Myocyte (in vitro differentiated cells): ENCODE measurements around the gene PROX2. TPM values are rescaled to one million over a fixed set of nuclear protein-coding genes. Genes with fewer than 3 reads are reported as not detected.
A peak's percentile ranks its signal among the peaks of the same experiment; 100 is the strongest.

Experiments used
- DNase-seq: peaks from one replicate; pipeline ENCODE4 v3.0.0-alpha.2; 2012; ENCODE audit warnings: low read depth
- total RNA-seq: library from RNA; depleted of rRNA; stranded (reverse); fragments of >200 nt; gene quantifications from 2 replicates; pipeline ENCODE4 v1.2.3, GENCODE V29; 2014

The PROX2 gene
- total RNA-seq, 1 donor from 2014 or later = not detected

DNA sequence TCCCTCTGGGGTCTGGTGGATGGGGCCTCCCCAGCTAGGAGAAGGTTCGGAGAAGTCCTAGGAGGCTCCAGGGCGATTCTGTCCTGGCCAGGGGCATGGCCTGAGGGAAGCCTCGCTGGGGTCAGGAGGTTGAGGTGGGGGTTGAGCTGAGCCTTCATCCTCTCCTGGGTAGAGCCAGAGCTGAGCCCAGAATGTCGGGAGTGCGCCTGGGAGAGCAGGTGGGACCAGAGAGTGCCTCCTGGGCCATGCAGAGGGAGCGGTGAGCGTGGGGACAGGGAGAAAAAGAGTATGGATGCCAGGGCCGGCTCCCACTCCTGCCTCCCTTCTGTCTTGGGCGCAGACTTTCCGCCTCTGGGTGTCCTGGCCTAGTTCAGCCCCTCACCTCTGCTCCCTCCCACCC is 34.0 kb upstream of the PROX2 start:
- DNase-seq = no peak

DNA sequence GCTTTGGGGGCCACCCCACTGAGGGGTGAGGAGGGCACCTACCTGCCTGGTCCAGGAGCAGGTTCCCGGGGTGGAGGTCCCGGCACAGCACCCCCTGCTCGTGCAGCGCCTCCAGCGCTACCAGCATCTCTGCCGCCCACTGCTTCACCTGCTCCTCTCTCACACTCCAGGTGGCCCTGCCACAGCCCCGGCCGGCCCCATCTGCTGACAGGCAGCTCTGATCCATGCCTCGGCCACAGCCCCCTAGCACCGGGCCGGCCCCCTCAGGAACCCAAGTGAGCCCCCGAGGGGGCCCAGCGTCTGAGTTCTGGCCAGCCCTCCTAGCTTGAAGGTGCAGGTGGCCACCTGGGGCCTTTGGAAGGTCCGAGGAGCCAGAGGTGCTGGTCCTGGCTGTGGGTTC is 33.6 kb upstream of the PROX2 start:
- no peak for DNase-seq

DNA sequence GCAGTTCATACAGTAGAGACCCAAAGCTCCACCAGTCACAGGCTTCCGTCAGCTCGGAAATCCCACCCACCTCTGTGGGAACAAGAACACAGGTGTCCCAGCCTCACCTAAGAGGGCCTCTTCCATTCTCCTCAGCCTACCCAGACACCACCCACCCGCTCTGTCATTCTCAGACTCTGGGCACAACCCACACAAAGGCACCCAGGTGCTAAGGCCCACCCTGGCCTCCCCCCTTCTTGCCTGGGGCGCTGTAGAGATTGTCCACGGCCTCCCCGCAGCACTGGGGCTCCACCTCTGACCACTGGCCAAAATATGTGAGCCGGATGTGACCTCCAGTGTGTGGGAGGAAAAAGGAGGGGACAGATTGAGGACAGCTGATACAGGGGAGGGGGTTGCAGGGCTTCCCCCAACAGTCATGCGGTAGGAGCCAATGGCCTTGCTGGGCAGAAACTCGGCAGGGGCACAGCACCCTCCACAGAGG is 33.0 kb upstream of the PROX2 start:
- DNase-seq = no peak

DNA sequence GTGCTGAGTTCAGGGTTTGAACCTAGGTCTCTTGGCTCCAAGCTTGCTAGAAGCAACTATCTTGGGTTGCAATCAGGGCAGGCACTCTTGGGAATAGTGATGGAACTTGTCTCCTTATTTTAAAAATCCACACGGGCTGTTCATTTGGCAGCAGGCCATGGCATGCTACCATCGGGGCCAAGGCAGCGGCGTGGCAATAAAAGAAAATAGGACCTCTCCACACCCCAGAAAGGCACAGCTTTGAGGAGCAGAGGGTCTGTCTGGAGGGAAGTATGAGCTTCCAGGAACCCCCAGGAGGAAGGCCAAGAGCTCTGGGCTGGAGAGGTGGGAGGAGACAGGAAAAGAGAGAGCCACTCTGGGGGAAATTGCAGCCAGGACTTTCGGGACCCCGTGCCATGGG is 31.8 kb upstream of the PROX2 start:
- no peak for DNase-seq

DNA sequence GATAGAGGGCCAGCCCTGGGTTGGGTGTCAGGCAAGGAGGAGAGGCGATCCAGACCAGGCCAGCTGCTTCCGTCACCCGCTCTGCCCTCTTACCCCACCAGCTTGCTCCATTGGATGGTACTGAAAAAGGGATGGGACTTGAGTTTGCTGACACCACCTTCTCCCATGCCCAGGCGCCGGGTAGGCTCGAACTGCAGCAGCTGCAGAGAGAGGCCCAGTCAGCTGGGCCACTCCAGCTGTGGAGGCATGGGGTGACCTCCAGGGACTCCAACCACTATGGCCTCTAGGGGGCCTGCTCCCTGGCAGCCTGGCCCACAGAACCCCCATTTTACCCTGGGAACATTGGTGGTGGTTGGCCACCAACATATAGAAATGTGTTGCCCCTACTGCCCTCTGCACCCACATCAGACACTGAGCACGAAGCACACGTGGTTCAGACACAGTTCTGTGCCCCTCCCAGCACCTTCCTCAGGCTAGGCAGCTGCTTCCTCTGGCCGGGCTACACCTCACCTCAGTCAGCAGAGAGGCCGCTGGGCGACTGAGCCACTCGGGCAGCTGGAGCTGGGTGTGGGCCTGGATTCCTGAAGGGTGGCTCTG is 31.1 kb upstream of the PROX2 start:
- peak; percentile 75 for DNase-seq

DNA sequence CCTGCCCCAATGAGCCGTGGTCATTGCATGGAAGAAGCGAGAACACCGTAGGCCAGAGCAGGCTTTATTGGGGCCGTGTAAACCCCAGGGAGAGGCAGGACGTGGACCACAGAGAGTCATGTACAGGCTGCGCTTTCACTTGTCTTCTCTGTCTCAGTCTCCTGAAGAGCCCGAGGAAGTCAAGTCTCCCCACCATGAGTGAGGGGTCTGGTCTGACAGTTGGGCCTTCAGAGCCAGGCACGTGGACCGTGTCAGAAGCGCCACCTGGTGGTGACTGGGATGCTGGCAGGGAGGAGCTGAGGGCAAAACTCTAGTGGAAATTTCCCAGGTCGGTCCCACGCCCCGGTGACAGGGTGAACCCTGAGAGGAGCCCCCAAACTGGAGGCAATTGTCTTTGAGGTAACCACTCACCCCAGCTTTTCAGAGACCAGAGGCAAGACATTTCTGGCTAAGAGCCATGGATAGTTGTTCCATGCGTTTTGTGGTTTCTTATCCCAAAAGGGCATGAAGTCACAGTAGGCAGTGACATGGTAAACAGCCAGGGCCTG is 29.7 kb upstream of the PROX2 start:
- DNase-seq = peak; percentile 70

DNA sequence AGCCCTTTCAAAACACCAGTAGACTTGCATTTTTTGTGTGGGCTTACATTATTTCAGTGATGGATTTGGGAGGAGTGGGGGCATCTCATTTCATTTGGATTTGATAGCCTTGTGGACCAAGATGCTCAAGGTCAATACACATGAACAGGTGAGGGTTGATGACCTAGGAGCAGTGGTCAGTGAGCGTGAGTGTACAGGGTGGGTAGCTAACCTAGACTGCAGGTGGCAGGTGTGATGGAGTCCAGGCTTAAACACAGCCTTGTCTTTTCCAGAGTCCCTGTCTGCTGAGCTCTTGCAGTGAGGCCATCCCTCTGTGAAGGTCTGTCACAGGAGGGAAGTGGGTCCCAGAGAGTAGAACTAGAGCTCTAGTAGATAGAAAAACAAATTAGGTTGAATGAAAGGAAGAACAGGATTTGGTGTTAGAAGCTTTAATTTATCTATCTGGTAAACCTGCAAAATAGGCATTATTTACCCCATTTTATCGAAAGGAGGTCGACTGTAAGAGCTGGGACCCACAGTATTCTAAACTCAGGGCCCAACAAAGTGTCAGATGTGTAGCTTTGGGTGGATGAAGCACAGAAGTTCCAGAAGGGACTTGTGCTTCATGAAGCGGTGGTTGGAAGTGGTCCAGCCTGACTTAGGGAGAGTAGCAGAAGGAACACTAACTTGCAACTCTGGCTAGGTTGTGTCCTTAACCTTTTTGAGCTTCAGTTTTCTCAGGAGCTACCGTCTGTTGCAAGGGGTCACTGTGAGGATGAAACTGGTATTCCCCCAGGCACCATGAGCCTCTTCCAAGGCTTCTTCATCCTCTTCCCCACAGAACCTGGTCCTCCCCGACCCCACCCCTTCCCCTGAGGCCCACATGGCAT is 28.9 kb upstream of the PROX2 start:
- no peak for DNase-seq

DNA sequence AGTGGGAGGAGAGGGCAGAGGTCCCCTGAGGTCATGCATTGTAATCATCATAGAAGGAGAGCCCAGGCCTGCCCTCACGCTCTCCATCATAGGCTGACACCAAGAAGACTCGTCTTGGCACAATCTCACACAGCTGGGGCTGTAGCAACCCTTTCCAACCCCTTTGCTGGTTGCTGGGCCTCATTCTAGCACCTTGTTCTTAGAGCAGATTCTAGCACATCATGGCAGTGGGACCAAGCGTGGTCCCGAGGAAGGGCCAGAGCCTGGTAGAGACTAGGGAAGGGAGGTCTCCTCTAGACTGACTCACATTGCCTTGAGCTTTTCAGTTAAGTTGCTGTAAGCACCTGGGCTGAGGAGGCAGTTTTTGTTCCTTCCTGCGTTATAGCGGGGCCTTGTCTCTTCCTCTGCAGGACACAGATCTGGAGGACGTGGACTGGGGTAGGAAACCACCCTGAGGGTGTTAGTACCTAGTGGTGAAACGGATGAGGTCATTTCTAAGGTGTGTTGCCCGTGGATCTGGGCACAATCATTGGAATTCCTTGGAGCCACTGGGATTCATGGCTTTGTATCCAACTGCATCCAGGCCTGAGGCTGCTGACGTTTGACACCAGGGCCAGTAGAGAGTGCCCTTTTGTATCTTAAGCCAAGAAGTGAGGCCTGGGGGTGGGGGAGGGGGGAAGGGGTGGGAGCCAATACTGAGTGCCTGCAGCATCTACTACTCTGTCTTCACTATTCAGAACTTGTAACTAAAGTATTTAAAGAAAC is 27.2 kb upstream of the PROX2 start:
- DNase-seq = no peak

DNA sequence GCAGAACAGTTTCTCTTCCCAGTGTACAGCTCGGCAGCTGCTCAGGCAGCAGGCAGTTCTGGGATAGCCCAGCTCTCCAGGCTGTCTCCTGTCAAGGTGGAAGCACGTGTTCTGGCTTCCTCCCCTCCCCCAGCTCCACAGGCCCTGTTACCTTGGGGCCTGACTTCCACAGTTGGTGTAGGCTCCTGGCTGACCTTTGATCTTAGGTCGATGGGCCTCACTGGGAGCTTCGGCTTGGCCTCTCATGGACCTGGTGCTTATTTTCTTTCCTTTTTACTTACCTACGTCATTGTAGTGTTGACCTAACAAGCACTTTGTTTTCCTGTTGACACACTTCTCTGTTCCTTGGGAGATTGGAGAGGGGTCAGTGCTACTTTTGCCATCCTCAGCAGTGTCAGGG is 22.7 kb upstream of the PROX2 start:
- no peak for DNase-seq

DNA sequence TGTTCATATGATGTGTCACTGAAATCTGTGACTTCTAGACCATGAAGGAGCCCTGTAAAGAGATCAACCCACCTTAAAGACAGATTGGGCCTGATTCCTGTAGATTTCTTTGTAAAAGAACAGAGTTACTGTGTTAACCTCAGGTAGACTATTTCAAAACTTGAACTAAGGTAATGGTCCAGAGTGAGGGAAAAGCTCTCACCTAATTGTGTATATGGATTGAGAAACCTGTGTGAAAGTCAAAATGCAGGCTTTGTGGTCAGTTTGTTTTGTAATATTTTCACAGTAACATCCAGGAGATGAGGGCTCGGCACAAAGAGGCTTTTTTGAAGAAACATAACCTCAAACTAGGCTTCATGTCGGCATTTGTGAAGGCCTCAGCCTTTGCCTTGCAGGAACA is 22.1 kb upstream of the PROX2 start:
- no peak for DNase-seq

DNA sequence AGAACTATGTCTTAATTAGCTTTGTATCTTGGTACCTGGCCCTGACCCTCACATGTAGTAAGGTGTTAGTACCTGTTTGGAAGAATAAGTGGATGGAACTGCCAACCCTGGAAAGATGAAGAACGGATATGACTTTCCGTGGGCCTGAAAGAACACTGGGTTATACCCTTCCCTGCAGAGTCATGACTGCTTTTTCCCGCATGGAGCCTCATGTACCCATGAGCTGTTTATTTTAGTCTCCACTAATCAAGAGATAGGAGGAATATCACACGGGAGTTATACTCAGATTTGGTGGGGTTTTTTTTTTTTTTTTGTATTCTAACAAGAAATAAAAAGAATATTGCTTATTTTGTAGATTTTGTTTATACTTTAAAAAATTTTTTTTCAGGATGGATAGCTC is 21.7 kb upstream of the PROX2 start:
- no peak for DNase-seq

DNA sequence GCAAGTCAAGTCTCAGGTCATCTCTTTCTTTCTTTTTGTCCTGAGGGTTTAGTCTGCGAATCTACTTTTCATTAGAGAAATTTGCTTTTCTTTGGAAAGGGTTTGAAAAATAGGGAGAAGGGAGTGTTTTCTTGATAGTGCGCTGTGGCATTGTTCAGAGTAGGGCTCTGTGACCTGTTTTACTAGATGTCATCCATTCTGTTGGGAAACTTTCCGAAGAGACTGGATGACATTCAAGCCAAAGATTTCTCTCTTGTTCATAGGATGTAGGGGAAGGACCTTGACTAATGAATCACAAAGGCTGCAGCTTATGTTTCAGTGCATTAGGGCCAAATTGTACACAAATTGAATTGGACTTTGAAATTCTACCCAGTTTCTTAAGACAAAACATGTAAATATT is 20.5 kb upstream of the PROX2 start:
- DNase-seq = no peak

DNA sequence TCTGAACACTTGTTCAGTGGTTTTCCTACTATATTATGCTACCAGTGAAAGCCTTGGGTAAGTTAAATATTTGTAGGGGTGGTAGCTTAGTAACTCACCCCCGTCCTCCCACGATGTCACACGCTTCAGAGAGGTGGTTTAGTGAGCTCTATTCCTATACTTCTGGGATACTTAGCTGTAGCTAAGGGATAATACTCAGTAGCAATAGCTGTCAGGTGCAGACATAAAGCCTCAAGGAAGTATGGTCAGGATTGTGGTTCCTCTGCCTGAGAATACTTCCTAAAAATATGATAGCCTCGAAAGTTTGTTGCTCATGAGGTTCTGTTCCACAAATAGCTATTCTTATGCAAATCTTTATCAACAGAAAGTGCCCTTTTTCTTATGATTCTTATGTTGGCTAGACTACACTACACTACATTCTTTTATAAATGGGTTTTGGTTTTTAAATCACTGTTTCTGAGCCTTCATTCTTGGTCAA is 17.7 kb upstream of the PROX2 start:
- DNase-seq = no peak

DNA sequence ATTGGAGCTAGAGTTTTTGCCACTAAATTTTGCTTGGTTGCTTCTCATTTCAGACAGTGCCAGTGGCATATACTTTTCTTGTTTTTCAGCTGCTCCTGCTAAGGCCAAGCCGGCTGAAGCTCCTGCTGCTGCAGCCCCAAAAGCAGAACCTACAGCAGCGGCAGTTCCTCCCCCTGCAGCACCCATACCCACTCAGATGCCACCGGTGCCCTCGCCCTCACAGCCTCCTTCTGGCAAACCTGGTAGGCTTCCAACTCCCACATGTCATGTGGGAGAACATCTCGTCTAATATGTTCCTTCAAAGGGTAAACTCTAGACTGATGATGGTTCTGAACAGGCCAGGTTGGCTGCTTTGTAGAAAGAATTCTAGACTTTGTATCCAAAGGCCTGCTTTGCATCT is 16.8 kb upstream of the PROX2 start:
- DNase-seq = no peak

DNA sequence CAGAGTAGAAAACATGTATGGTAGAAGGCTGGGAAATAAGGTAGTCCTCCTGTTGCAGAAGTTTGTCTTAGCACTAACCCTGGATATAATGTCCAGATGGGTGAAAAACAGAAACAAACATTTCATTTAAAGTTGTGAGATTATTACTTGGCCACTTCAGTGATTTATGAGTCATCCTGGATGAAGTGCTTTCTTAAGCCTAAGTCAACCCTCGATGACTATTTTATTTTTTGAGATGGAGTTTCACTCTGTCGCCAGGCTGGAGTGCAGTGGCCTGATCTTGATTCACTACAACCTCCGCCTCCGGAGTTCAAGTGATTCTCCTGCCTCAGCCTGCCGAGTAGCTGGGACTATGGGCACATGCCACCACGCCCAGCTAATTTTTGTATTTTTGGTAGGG is 15.9 kb upstream of the PROX2 start:
- no peak for DNase-seq

DNA sequence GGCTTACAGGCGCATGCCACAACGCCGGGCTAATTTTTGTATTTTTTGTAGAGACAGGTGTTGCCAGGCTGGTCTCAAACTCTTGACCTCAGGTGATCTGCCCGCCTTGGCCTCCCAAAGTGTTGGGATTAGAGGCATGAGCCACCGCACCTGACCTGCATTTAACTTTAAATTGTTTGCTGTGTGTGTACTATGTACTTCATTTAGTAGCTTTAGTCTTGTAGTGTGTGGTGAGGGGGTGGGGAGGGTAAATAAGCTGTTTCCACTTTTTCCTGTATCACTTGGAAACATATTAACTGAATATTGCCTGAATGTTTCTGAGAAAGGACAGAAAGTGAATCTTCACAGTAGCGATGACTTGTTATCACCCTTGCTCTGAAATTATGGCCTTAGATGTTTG is 14.3 kb upstream of the PROX2 start:
- no peak for DNase-seq

DNA sequence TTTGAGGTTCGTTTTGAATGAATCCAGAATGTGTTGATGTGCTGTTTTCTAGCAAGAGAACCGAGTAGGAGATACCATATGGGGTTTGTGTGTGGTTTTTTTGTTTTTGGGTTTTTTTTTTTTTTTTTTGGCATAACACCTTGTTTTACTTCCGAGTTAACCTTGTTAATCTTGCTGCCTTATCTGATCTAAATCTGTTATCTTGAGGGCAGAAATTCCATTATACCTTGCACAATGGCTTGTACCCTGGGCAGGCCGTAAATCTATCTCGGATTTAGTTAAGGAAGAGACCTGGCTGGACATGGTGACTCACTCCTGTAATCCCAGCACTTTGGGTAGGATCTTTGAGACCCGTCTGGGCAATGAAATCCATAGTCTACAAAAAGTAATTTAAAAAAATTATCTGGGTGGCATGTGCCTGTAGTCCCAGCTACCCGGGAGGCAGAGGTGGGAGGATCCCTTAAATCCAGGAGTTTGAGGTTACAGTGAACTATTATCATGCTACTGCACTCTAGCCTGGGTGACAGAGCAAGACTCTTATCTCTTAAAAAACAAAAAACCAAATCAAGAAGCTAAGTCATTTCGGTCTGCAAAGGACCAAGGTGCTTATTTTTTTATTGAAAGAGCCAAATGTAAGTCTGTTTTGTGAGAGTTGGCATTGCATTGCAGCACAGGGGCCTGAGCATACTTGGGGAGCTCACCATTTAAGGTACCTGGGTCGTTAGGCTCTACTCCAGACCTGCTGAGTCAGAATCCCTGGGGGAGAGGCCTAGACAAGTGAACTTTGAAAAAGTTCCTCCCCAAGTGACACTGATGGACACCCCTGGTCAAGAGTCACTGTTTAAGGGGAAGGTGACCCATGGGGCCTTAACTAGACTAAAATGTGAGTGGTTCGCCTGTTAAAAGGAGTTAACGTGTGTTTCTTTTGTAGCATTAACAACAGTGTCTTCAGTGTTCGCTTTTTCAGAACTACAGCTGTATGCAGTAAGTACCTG is 12.5 kb upstream of the PROX2 start:
- DNase-seq = no peak

DNA sequence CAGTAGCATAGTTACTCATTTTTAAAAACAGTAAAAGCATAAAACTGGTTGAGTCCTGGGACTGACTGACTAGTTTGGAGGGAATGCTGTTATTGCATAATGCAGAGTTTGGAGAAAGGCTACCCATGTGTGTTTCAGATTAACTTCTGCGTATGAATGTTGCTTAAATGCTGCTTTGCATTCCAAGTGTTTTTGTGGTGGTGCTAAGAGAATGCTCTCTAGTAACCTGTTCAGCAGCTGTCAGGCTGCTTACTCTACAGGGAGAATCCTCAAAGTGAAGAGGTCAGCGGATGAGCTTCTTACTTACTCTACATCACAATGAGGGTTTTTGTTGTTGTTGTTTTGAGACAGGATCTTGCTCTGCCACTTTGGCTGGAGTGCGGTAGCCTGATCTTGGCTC is 10.1 kb upstream of the PROX2 start:
- peak; percentile 78 for DNase-seq

DNA sequence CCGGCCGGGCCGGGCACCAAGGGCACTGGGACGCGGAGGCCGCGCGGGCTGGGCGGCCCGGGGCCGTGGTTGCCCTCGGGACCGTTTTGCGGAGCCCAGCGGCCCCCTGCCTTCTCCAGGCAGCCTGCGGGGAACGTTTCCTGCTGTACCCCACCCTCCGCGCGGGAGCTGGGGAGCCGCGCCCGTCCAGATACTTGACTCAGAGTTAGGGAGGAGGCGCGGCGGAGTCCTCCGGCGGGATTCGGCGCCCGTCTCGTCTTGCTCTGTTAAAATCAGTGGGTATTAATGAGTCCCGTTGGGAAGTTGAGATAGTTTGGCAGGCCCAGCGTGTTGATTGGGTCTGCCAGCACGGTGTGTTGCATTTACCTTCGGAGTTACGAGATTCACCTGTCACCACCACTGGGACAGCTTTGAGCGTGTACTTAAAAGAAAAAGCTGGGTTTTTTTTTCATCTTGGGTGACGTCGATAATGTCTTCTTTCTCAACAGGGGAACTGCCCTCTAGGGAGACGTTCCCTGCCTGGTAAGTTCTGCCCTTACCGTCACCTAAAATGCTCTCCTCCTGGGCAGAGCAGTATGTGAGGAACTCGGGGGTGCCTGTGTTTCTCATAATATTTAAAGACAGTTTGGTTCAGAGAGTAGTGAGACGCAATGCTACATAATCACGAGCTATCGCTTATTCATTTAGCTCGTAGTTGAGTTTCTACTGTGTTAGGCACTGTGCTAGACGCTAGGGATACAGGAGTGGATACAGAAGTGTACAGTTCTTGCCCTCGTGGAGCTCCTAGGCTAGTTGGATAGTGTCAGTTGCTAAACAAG is 6.4 kb upstream of the PROX2 start:
- DNase-seq = no peak
